K562 (cell line): Measurements from ENCODE around the gene MYOM1.

Experiments
- BRCA1 ChIP-seq, 2 experiments: fragments of 450-650 bp in 1 of 2; sonication (generic) in 1 of 2; formaldehyde crosslinking in 1 of 2; IDR thresholded peaks; 2 replicates each; pipeline versions ENCODE4 v1.5.0 to v1.6.1; 2017 to 2020; ENCODE audit warnings: mild to moderate bottlenecking in 1 of 2, missing genetic modification reagents in 1 of 2
- CTCF ChIP-seq, 3 experiments: IDR thresholded peaks in 2 of 3; conservative IDR thresholded peaks in 1 of 3; 2 replicates each; pipeline ENCODE4 v1.5.1; 2011 to 2012; ENCODE audit warnings: low read length in 3 of 3, mild to moderate bottlenecking in 3 of 3, control low read depth in 2 of 3, improper control_type of control experiment in 1 of 3, inconsistent platforms in 1 of 3, low read depth in 1 of 3, mixed read lengths in 1 of 3, moderate library complexity in 1 of 3; ENCODE audit not compliant: insufficient read depth in 2 of 3
- EZH2 ChIP-seq: IDR thresholded peaks from 2 replicates; pipeline ENCODE4 v1.6.1; 2012; ENCODE audit warnings: low read depth, mild to moderate bottlenecking, inconsistent platforms, low read length, borderline replicate concordance
- HIVEP1 ChIP-seq: fragments of 250-450 bp; sonication (Bioruptor Pico); IDR thresholded peaks from 2 replicates; pipeline ENCODE4 v1.4.0; 2020; ENCODE audit warnings: mild to moderate bottlenecking
- LCOR ChIP-seq: sonication (generic); formaldehyde crosslinking; IDR thresholded peaks from 2 replicates; pipeline ENCODE4 v1.8.0; 2022; ENCODE audit warnings: mild to moderate bottlenecking, missing genetic modification reagents
- PHF21A ChIP-seq: fragments of 450-650 bp; IDR thresholded peaks from 2 replicates; pipeline ENCODE4 v1.6.1; 2017; ENCODE audit warnings: low read depth, borderline replicate concordance
- POLR2A ChIP-seq: fragments of 450-650 bp; conservative IDR thresholded peaks from 2 replicates; pipeline ENCODE4 v1.6.1; 2016
- POLR2AphosphoS5 ChIP-seq: IDR thresholded peaks from 2 replicates; pipeline ENCODE4 v1.6.1; 2011; ENCODE audit warnings: mild to moderate bottlenecking, low read depth, low read length, moderate library complexity; ENCODE audit not compliant: control insufficient read depth, insufficient read depth
- SMAD3 ChIP-seq: fragments of 450-650 bp; formaldehyde crosslinking; conservative IDR thresholded peaks from 2 replicates; pipeline ENCODE4 v1.4.0; 2020; ENCODE audit warnings: mild to moderate bottlenecking
- SMARCE1 ChIP-seq: fragments of 450-650 bp; IDR thresholded peaks from 2 replicates; pipeline ENCODE4 v1.7.1; 2016; ENCODE audit warnings: mild to moderate bottlenecking
- ZBTB49 ChIP-seq: sonication (generic); formaldehyde crosslinking; IDR thresholded peaks from 2 replicates; pipeline ENCODE4 v1.8.0; 2022; ENCODE audit warnings: missing genetic modification reagents, mild to moderate bottlenecking, borderline replicate concordance
- ZNF217 ChIP-seq: sonication (generic); formaldehyde crosslinking; IDR thresholded peaks from 2 replicates; pipeline ENCODE4 v1.8.0; 2022; ENCODE audit warnings: mild to moderate bottlenecking, missing genetic modification reagents
- TF ChIP-seq, protein P1 (sequence below): sonication (generic); formaldehyde crosslinking; IDR thresholded peaks from 2 replicates; pipeline ENCODE4 v1.8.1; 2022; ENCODE audit warnings: missing genetic modification reagents

DNA sequence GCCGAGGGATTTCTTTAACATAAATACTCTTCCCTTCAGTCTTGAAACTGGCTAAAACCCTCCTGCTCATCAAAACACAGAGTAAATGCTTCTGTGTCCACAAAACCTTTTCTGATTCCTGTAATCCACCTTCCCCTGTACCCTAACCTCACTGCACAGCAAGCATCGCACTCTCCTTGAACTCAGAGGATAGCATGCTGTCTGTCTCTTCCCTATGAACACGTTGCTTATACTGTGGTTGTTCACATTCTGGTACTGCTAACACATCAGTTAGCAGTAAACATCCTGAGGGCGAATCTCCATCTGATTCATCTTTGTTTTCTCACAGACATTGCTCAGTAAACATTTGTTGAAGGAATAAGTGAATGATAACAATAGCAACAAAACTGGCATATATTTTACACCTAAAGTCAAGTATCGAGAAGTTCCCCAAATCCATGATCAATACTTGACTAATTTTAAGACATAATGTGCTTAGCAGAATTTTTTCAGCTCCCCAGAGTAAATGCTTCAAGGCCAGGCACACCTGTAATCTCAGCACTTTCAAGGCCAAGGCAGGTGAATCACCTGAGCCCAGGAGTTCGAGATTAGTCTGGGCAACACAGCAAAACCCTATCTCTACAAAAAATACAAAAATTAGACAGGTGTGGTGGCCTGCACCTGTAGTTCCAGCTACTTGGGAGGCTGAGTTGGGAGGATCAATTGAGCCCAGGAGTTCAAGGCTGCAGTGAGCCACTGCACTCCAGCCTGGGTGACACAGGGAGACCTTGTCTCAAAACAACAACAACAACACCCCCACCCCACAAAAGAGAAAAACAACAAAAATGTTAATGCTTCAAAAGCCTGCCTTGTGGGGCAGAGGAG, 161.2 kb downstream of the MYOM1 start:
- TF ChIP-seq ZNF217 (CRISPR knock-in tag) (no peak), POLR2AphosphoS5 (no peak), SMARCE1 (no peak), CTCF (IDR thresholded peaks at IDR 0.05 in 2 of 3, conservative IDR thresholded peaks at IDR 0.05 in 1 of 3; ENCODE audit: insufficient read depth in 2 of 3, low read depth in 1 of 3, low read length in 3 of 3) (no peak), POLR2A (no peak), EZH2 (no peak), ZBTB49 (no peak), HIVEP1 (CRISPR knock-in tag) (no peak), LCOR (CRISPR knock-in tag) (no peak), SMAD3 (CRISPR knock-in tag) (no peak), PHF21A (no peak), BRCA1 (IDR thresholded peaks at IDR 0.05) (no peak), BRCA1 (CRISPR knock-in tag; IDR thresholded peaks at IDR 0.05) (no peak)
- TF ChIP-seq, protein P1, sequence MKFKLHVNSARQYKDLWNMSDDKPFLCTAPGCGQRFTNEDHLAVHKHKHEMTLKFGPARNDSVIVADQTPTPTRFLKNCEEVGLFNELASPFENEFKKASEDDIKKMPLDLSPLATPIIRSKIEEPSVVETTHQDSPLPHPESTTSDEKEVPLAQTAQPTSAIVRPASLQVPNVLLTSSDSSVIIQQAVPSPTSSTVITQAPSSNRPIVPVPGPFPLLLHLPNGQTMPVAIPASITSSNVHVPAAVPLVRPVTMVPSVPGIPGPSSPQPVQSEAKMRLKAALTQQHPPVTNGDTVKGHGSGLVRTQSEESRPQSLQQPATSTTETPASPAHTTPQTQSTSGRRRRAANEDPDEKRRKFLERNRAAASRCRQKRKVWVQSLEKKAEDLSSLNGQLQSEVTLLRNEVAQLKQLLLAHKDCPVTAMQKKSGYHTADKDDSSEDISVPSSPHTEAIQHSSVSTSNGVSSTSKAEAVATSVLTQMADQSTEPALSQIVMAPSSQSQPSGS (CRISPR knock-in tag) = no peak
